ENCODE measurements around the gene PTPRD. TPM values are rescaled to one million over a fixed set of nuclear protein-coding genes. Genes with fewer than 3 reads are reported as not detected.

The PTPRD gene
- total RNA-seq, 1 donor from 2014 or later, result 136 TPM

DNA sequence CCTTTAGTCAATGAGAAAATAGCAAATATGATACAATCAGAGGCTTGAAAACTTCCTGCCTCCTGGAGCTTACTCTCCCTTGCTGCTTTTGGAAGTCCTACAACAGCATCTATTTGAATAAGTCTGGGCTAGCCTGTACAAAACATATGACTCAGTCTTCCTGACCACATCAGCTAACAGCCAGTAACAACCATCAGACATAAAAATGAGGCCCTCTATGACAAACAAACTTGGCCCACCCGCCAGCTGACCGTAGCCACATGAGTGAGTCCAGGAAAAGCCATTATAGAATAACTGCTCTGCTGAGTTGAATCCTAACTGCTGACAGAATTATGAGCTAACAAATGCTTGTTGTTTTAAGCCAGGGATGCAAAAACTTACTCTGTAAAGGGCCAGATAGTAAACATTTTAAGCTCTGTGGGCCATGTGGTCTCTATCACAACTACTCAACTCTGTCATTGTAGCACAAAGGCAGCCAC is 347.6 kb downstream of the PTPRD start:
- Histone ChIP-seq H4K20me1 (ENCODE audit: low read depth) (no peaks in the 10 kb centered on the region), H3K36me3 (no peaks in the 10 kb centered on the region), H2AFZ (replicated peaks) (no peak overlapping the region), H3K9ac (no peak overlapping the region), H3F3A (ENCODE audit: low read depth) (no peaks in the 10 kb centered on the region), H3K27ac (no peak overlapping the region), H3K9me3 (ENCODE audit: low read depth) (no peaks in the 10 kb centered on the region), H3K4me1 (no peaks in the 10 kb centered on the region), H3K27me3 (no peaks in the 10 kb centered on the region), H3K79me2 (ENCODE audit: low read depth) (no peaks in the 10 kb centered on the region), H3K4me3 (no peak overlapping the region), H3K4me2 (no peak overlapping the region)
- DNase-seq (ENCODE audit: low spot score), result no peak
- H3K27me3 Mint-ChIP-seq (ENCODE audit: insufficient read depth, low read depth), result no peaks in the 10 kb centered on the region
- no peaks in the 10 kb centered on the region for H3K4me1 Mint-ChIP-seq
- TF ChIP-seq EZH2 (IDR thresholded peaks at IDR 0.05), result no peak
- TF ChIP-seq EZH2phosphoT487 (IDR thresholded peaks at IDR 0.05), result no peak
- TF ChIP-seq, protein P1, sequence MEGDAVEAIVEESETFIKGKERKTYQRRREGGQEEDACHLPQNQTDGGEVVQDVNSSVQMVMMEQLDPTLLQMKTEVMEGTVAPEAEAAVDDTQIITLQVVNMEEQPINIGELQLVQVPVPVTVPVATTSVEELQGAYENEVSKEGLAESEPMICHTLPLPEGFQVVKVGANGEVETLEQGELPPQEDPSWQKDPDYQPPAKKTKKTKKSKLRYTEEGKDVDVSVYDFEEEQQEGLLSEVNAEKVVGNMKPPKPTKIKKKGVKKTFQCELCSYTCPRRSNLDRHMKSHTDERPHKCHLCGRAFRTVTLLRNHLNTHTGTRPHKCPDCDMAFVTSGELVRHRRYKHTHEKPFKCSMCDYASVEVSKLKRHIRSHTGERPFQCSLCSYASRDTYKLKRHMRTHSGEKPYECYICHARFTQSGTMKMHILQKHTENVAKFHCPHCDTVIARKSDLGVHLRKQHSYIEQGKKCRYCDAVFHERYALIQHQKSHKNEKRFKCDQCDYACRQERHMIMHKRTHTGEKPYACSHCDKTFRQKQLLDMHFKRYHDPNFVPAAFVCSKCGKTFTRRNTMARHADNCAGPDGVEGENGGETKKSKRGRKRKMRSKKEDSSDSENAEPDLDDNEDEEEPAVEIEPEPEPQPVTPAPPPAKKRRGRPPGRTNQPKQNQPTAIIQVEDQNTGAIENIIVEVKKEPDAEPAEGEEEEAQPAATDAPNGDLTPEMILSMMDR (IDR thresholded peaks at IDR 0.05), result no peak
- no peak overlapping the region for H3K4me3 Mint-ChIP-seq
- no peak overlapping the region for H3K27ac Mint-ChIP-seq
- H3K36me3 Mint-ChIP-seq, result peaks cover 3% of the 10 kb centered on the region
- peaks cover 6% of the 10 kb centered on the region for H3K9me3 Mint-ChIP-seq

DNA sequence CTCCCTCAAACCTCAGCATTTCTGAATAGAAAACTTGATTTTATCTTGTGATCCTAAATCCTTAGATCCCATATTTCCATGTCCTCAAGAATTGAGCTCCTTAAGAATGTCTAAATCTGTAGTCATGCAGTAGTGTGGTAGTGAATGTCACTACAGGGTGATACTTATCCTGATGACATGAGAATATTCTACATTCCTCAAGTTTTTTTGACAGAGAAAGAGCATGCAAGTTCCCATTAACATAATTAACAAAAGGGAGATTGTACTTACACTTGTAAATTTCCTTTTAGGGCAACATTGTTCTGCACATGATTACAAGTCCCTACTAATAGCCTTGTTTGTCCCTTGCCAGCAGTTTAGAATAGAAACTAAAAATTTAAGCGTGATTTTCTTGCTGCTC is 352.3 kb downstream of the PTPRD start:
- DNase-seq (ENCODE audit: low spot score), result no peak
- Mint-ChIP-seq H3K4me1 (no peaks in the 10 kb centered on the region), H3K27me3 (ENCODE audit: insufficient read depth, low read depth) (peaks cover 2% of the 10 kb centered on the region), H3K9me3 (peaks cover 6% of the 10 kb centered on the region), H3K27ac (no peak overlapping the region), H3K4me3 (no peak overlapping the region), H3K36me3 (peaks cover 3% of the 10 kb centered on the region)
- Histone ChIP-seq H3K9ac (no peak overlapping the region), H3K27ac (no peak overlapping the region), H3K4me3 (no peak overlapping the region), H4K20me1 (ENCODE audit: low read depth) (no peaks in the 10 kb centered on the region), H3K9me3 (ENCODE audit: low read depth) (no peaks in the 10 kb centered on the region), H3K4me1 (no peaks in the 10 kb centered on the region), H3K4me2 (no peak overlapping the region), H3K27me3 (no peaks in the 10 kb centered on the region), H3K36me3 (no peaks in the 10 kb centered on the region), H3F3A (ENCODE audit: low read depth) (no peaks in the 10 kb centered on the region), H3K79me2 (ENCODE audit: low read depth) (no peaks in the 10 kb centered on the region), H2AFZ (replicated peaks) (no peak overlapping the region)
- TF ChIP-seq, protein P1 (IDR thresholded peaks at IDR 0.05), result no peak
- no peak for TF ChIP-seq EZH2phosphoT487 (IDR thresholded peaks at IDR 0.05)

DNA sequence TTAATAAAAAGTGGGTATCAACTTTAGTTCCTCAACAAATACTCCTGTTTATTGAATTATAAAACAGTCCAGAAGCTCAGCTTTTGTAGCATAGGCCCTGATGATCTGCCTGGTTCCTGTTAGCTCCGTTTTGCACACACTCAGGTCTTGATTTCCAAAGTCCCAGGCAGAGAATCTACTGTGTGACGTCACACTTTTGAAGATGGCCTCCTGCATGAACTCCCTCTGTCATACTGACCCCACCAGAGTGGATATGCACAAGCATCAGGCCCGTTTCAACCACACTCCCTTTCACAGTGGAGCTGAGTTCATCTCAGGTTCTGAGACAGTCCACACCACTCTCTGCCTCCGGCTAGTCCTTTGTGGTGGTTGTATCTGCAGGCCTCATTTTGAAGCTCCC is 353.1 kb downstream of the PTPRD start:
- Mint-ChIP-seq H3K4me3 (no peak overlapping the region), H3K9me3 (peaks cover 6% of the 10 kb centered on the region), H3K36me3 (peaks cover 3% of the 10 kb centered on the region), H3K27me3 (ENCODE audit: insufficient read depth, low read depth) (peaks cover 2% of the 10 kb centered on the region), H3K4me1 (no peaks in the 10 kb centered on the region), H3K27ac (no peak overlapping the region)
- DNase-seq (ENCODE audit: low spot score), result no peak
- no peak overlapping the region for H3K9ac ChIP-seq
- H4K20me1 ChIP-seq (ENCODE audit: low read depth), result no peaks in the 10 kb centered on the region
- TF ChIP-seq, protein P1 (IDR thresholded peaks at IDR 0.05), result no peak
- TF ChIP-seq EZH2 (IDR thresholded peaks at IDR 0.05), result no peak
- no peak for TF ChIP-seq EZH2phosphoT487 (IDR thresholded peaks at IDR 0.05)
- no peaks in the 10 kb centered on the region for H3K27me3 ChIP-seq
- H3K27ac ChIP-seq, result no peak overlapping the region
- H3F3A ChIP-seq (ENCODE audit: low read depth), result no peaks in the 10 kb centered on the region
- no peaks in the 10 kb centered on the region for H3K9me3 ChIP-seq (ENCODE audit: low read depth)
- no peaks in the 10 kb centered on the region for H3K4me1 ChIP-seq
- no peak overlapping the region for H3K4me2 ChIP-seq
- H3K36me3 ChIP-seq, result no peaks in the 10 kb centered on the region
- H3K4me3 ChIP-seq, result no peak overlapping the region
- no peak overlapping the region for H2AFZ ChIP-seq (replicated peaks)
- no peaks in the 10 kb centered on the region for H3K79me2 ChIP-seq (ENCODE audit: low read depth)

Measured in neural progenitor cell (in vitro differentiated cells).